NOMO-1 treated with DMSO at 0.1 percent for 48 hours (cell line): ENCODE results near the gene CAMTA1.

ENCODE experiments used
- DNase-seq: peaks from one replicate; lab custom pipeline; 2025; ENCODE audit not compliant: unreplicated experiment; lab: John Stamatoyannopoulos, UW

Gene CAMTA1

DNA sequence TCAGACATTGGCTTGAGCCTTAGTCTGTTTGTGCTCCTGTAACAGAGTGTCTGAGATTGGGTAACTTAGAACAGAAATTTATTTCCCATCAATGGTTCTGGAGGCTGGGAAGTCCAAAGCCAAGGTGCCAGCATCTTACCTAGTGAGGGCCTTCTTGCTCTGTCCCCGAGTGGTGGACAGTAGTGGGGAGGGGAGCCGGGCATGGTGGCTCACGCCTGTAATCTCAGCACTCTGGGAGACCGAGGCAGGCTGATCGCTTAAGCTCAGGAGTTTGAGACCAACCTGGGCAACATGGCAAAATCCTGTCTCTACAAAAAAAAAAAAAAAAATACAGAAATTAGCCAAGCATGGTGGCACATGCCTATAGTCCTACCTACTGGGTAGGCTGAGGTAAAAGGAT is 649.3 kb downstream of the CAMTA1 start:
- DNase-seq: no peak

DNA sequence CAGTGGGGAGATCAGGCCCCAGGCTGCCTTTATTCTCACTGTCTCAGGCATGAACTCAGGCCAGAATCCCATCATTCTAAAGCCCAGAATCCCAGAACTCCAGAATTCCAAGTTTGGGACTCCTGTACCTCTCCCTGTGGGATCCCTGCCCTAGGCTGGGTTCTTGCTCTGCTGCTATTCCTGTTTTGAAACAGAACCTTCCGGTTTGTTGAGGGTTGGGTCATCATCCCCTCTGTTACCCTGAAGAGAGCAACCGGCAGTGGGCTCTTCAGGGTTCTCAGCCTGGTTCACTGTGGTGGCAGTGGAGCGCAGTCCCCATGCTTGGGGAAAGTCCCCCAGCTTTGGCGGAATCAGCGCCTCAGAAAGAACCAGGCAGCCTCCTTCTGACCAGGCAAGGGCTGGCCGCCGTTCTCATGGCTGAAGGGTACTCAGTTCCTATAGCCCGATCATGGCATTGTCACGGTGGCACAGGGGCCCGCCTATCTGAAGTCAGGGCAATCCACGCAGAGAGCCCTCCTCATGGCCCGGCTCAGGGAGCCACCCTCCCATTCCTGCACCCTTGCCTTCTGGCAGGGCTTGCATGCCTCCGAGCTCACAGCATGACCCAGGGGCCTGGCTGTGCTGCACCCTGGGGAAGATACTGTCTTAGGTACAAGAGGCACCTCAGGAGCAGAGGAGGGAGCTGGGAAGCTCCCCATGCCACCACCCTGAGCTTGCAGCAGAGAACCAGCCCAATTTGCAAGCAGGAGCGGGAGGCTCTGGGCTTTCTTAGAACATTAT is 650.2 kb downstream of the CAMTA1 start:
- no peak for DNase-seq

GRCh38 chr1:7436056-7437005 is 651.1 kb downstream of the CAMTA1 start:
- DNase-seq: no peak

DNA sequence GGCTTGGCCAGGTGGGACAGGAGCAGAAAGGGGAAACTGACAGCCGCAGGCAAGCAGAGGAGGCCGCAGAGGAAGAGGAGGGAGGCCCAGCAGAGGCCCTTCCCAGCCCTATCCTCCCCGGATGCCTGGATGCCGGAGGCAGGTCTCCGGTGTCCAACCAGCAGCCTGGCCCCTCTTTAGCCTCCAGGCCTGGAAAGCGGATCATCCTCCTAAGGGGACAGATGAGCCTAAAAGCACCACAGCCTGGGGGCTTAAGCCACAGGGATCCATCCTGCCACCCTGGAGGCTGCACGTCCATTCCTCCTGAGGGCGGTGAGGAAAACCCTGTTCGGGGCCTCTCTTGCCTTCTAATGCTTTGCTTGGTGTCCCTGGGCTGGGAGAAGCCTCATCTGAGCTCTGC is 651.8 kb downstream of the CAMTA1 start:
- no peak for DNase-seq

DNA sequence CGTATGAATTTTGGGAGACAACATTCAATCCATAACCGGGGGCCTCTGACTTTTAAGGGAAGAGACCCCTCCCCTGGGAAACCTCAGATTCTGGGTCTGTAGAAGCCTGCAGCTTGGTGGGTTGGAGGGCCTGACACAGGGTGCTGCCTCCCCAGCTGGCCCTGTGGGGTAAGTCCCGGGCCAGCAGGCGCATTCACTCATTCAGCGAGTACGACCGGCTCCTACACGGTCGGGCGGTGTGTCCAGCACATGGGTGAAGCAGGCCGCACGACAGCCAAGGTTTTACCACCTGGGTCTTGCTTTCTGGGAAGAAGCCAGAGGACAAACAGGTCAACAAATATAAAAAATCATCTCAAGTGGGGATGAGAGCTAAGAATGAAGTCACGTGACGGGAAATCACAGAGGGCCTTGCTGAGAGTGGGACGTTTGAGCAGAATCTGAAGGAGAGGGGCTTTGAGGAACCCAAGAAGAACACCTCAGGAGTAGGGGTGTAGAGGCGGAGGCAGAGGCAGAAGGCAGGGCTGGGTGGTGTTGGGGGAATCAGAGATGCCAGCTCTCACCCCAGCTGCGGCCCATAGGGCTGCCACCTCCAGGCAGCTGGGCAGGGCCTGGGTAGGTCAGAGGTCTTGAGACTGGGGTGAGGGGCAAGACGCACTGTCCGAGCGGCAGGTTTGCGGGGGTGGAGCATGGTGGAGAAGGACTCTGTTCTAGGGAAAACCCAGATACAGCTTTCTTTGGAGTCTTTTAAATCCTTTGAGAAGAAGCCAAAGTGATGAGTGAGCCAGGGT is 652.5 kb downstream of the CAMTA1 start:
- no peak for DNase-seq

DNA sequence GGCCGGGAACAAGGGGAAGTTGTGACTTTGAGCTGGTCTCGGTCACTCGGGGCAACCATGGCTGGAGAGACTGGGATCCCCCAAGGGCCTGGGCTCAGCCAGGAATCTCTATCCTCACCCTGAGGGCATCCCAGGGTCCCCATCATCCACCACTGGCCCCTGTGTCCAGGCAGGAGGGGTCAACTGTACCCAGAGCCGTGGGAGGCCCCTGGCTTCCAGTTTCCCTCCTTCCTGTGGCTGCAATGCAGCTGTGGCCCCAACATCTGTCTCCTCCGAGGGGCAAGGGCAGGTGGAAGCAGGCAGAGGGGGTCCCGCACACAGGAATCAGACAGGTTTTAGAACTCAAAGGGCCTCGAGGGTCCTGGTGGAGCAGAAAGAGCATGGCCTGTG is 653.1 kb downstream of the CAMTA1 start:
- DNase-seq: no peak

DNA sequence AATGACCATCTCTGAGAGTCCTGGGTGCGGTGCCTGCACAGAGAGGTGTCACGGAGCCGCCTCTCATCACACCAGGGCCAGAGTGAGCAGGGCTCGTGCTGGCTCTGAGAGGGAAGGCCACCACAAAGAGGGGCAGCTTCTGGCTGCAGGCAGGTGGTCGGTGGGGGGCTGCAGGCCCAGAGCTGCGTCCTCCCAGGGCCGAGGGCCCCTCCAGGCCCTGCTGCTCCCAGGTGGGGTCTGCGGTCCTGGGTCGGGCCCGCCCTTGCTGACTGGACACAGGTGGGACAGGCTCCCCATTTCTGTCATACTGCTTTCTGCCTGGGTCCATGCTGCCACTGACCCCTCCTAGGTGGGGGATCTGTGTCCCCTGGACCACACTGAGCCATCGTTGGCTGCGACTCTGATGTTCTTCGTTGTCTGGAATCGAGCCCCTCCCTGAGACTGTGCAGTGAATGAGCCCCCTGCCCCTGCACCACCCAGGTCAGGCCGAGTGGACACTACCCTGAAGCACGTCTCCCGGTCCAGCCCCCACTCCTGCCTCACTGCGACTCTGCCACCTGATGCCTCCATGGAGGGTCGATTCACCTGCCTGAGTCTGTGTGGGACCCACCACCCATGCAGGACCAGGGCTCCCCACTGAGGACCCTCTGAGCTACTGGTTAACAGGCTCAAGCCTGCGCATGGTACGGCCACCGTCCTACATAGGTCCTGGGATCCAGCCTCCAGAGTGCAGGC is 653.8 kb downstream of the CAMTA1 start:
- DNase-seq: no peak

DNA sequence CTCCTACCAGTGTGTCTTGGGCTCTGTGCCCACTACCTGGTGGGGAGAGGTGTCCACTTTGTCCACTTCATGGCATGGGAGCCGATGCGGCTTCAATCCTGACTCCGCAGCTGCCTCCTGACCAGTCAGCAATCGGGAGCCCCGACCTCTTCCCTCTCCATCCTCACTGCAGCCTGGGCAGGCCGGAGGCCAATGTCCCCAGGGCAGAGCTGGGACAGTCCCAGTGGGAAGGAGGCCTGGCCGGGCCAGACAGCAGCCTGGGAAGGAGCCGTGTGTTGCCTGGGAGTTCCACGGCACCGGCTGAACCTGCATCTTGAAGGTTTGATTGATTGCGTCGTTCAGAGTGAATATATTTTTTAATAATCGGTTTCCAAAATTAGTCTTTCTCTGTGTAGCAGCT is 654.9 kb downstream of the CAMTA1 start:
- DNase-seq: no peak

- no peak for DNase-seq
Measured at GRCh38 chr1:7441143-7441841, 656.0 kb downstream of the CAMTA1 start.

DNA sequence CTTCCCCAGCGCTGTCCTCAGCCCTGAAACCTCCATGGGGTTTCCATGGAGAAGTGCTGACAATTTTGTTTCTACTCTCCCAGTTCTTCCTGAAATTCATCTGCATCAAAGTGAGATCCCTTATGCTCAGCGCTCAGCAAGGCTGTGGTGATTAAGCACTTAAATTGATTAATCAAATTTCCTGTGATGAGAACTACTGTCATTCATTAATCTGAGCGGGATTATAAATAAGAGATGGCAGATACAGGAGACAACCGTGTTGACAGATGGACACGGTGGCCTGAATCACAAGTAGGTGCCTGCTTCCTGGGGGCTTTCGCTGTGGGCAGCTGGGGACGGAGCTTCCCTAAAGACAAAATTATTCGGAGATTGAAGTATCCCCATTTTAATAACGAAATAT is 656.8 kb downstream of the CAMTA1 start:
- DNase-seq: no peak

GRCh38 chr1:7442918-7443317 is 657.7 kb downstream of the CAMTA1 start:
- no peak for DNase-seq

- DNase-seq: no peak
Measured at GRCh38 chr1:7444363-7444762, 659.1 kb downstream of the CAMTA1 start.

DNA sequence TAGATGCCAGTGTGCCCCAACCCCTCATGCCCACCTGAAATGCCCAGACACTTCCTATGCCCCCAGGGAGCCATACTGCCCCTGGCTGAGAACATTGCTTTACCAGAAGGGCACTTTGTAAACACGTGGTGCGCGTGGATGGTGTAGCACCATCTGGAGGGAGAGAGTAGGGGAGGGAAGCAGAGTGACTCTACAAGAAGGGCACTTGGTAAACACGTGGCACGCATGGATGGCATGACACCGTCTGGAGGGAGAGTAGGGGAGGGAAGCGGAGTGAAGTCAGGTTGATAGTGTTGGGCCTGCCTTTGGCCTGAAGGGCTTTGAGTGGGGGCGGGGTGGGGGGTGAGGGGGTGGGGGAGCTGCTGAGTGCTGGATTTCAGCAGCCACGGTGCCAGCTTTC is 661.8 kb downstream of the CAMTA1 start:
- DNase-seq: no peak

DNA sequence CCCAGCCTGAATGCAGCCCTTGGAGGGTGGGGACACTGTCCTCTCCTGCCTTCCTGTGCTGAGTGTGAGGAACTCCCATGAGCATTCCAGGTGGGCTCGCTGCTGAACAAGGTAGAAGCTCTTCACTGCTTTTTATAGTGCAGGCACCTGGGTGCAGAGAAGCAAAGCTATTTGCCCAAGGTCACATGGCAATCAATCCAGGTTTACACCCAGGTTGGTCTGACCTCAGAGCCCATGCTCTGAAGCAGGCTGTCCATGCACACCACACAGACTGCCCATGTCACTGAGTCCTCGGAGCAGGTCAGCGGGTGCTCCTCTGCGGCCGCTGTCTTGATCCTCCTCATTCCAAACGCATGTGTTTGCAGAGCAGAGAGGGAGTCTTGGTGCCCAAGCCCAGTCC is 662.5 kb downstream of the CAMTA1 start:
- no peak for DNase-seq

- no peak for DNase-seq
Measured at GRCh38 chr1:7448986-7449385, 663.7 kb downstream of the CAMTA1 start.

- no peak for DNase-seq
Measured at GRCh38 chr1:7449750-7450149, 664.5 kb downstream of the CAMTA1 start.

- no peak for DNase-seq
Measured at GRCh38 chr1:7450838-7451237, 665.6 kb downstream of the CAMTA1 start.

GRCh38 chr1:7453038-7453437 is 667.8 kb downstream of the CAMTA1 start:
- no peak for DNase-seq

DNA sequence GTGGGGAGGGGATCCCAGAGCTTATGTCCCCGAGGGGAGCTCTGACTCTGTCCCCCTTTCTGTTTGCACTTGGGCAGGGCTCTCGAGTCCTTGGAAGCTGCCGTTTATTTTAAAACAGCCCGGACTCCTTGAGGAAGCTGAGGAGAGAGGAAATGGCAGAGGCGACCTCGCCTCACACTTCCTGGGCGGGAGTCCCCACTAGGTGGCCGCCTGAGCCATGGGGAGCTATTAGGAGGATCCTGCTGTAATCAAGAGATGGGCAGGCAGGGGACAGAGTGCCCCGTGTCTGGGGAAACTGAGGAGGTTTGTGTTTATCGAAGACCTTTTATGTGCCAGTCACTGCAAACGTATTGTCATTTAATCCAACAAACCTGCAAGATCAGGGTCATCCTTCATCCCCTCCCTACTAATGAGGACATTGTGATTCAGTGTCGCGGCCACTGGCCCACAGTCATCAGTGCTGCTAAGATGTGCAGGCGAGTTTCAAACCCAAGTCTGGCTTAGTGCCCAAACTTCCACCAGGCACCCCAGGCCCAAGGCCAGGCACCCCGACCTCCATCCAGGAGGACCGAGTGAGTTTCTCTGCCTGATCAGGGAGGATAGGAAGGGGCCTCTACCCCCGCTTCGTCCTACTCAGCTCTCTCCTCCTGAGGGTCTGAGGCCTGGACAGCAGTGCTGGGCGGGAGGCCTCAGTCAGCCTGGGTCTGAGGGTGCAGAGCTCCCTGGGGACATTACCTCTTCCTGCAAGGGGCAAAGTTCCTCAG is 669.0 kb downstream of the CAMTA1 start:
- no peak for DNase-seq
